Activated T-cell treated with anti-CD3 and anti-CD28 coated beads for 4 hours (primary cell): ENCODE results near the gene DEPP1.

Experiments
- DNase-seq: peaks from one replicate; pipeline ENCODE4 v3.0.0-alpha.2; 2020

Gene DEPP1

GRCh38 chr10:44950326-44951225 is 28.0 kb downstream of the DEPP1 start:
- no peak for DNase-seq

GRCh38 chr10:44949915-44950314 is 28.7 kb downstream of the DEPP1 start:
- DNase-seq, result no peak

GRCh38 chr10:44949127-44949802 is 29.3 kb downstream of the DEPP1 start:
- DNase-seq, result no peak

- no peak for DNase-seq
Observed at GRCh38 chr10:44948642-44949041, 30.0 kb downstream of the DEPP1 start.

GRCh38 chr10:44947371-44948152 is 31.0 kb downstream of the DEPP1 start:
- no peak for DNase-seq

- DNase-seq, result no peak
Observed at GRCh38 chr10:44946205-44946604, 32.4 kb downstream of the DEPP1 start.

- no peak for DNase-seq
Observed at GRCh38 chr10:44944354-44944753, 34.3 kb downstream of the DEPP1 start.

GRCh38 chr10:44939691-44940401 is 38.8 kb downstream of the DEPP1 start:
- DNase-seq, result no peak

GRCh38 chr10:44938956-44939355 is 39.7 kb downstream of the DEPP1 start:
- DNase-seq, result no peak

GRCh38 chr10:44937196-44938005 is 41.2 kb downstream of the DEPP1 start:
- DNase-seq, result no peak

- no peak for DNase-seq
Observed at GRCh38 chr10:44936314-44936975, 42.2 kb downstream of the DEPP1 start.

- DNase-seq, result no peak
Observed at GRCh38 chr10:44935966-44936295, 42.7 kb downstream of the DEPP1 start.

- DNase-seq, result no peak
Observed at GRCh38 chr10:44935201-44935965, 43.2 kb downstream of the DEPP1 start.

- DNase-seq, result no peak
Observed at GRCh38 chr10:44934416-44935200, 44.0 kb downstream of the DEPP1 start.

- no peak for DNase-seq
Observed at GRCh38 chr10:44933451-44934321, 44.9 kb downstream of the DEPP1 start.

GRCh38 chr10:44932517-44933450 is 45.8 kb downstream of the DEPP1 start:
- DNase-seq, result peak; percentile 75
